HG03439 (cell line): Measurements from ENCODE around the gene KCNMA1.
"Not testable (repeated sequence)": the region's sequence is repeated elsewhere in the genome, so short reads cannot be mapped to it uniquely, and the experiment has no call there.

Experiments
- ATAC-seq: cut with Tn5 transposase; IDR thresholded peaks from one replicate; pipeline ENCODE4 v1.9.1; 2021; ENCODE audit warnings: mild to moderate bottlenecking, moderate library complexity; ENCODE audit not compliant: unreplicated experiment

KCNMA1 gene

GRCh38 chr10:77357611-77358310, 279.8 kb downstream of the KCNMA1 start:
- ATAC-seq = no peak

- no peak for ATAC-seq
Measured at GRCh38 chr10:77357185-77357584, 280.4 kb downstream of the KCNMA1 start.

GRCh38 chr10:77355844-77356243, 281.8 kb downstream of the KCNMA1 start:
- ATAC-seq = no peak

GRCh38 chr10:77351386-77351785, 286.2 kb downstream of the KCNMA1 start:
- ATAC-seq = no peak

GRCh38 chr10:77350711-77351119, 286.9 kb downstream of the KCNMA1 start:
- ATAC-seq = no peak

GRCh38 chr10:77350134-77350533, 287.5 kb downstream of the KCNMA1 start:
- ATAC-seq = no peak

GRCh38 chr10:77349226-77349625, 288.4 kb downstream of the KCNMA1 start:
- ATAC-seq = no peak

- ATAC-seq = no peak
Measured at GRCh38 chr10:77348751-77349150, 288.9 kb downstream of the KCNMA1 start.

GRCh38 chr10:77348082-77348481, 289.5 kb downstream of the KCNMA1 start:
- ATAC-seq = no peak

- no peak for ATAC-seq
Measured at GRCh38 chr10:77347052-77347451, 290.6 kb downstream of the KCNMA1 start.

GRCh38 chr10:77341055-77341454, 296.6 kb downstream of the KCNMA1 start:
- no peak for ATAC-seq

GRCh38 chr10:77339872-77340271, 297.7 kb downstream of the KCNMA1 start:
- not testable (repeated sequence) for ATAC-seq

GRCh38 chr10:77339166-77339565, 298.4 kb downstream of the KCNMA1 start:
- no peak for ATAC-seq

- ATAC-seq = no peak
Measured at GRCh38 chr10:77338143-77338542, 299.5 kb downstream of the KCNMA1 start.

- ATAC-seq = no peak
Measured at GRCh38 chr10:77334501-77334900, 303.1 kb downstream of the KCNMA1 start.

- no peak for ATAC-seq
Measured at GRCh38 chr10:77333610-77334340, 303.8 kb downstream of the KCNMA1 start.

GRCh38 chr10:77332256-77332655, 305.4 kb downstream of the KCNMA1 start:
- no peak for ATAC-seq

- ATAC-seq = no peak
Measured at GRCh38 chr10:77328272-77328816, 309.3 kb downstream of the KCNMA1 start.

GRCh38 chr10:77325233-77325537, 312.4 kb downstream of the KCNMA1 start:
- ATAC-seq = no peak

GRCh38 chr10:77321838-77322237, 315.8 kb downstream of the KCNMA1 start:
- ATAC-seq = no peak

GRCh38 chr10:77320971-77321471, 316.6 kb downstream of the KCNMA1 start:
- ATAC-seq = no peak

GRCh38 chr10:77319557-77319956, 318.1 kb downstream of the KCNMA1 start:
- ATAC-seq = no peak
